ACHN (cell line): ENCODE results near the gene WDR17.

Experiments used
- DNase-seq: peaks from one replicate; pipeline ENCODE4 v3.0.0-alpha.2; 2015
- in situ Hi-C: cut with HindIII; loops from 2 replicates; pipeline ENCODE4 v1.10.0; 2017; ENCODE audit warnings: low sequenced_read_pairs, low pct_ligation_motif_present, low pct_unique_long_range_greater_than_20kb

The WDR17 gene

DNA sequence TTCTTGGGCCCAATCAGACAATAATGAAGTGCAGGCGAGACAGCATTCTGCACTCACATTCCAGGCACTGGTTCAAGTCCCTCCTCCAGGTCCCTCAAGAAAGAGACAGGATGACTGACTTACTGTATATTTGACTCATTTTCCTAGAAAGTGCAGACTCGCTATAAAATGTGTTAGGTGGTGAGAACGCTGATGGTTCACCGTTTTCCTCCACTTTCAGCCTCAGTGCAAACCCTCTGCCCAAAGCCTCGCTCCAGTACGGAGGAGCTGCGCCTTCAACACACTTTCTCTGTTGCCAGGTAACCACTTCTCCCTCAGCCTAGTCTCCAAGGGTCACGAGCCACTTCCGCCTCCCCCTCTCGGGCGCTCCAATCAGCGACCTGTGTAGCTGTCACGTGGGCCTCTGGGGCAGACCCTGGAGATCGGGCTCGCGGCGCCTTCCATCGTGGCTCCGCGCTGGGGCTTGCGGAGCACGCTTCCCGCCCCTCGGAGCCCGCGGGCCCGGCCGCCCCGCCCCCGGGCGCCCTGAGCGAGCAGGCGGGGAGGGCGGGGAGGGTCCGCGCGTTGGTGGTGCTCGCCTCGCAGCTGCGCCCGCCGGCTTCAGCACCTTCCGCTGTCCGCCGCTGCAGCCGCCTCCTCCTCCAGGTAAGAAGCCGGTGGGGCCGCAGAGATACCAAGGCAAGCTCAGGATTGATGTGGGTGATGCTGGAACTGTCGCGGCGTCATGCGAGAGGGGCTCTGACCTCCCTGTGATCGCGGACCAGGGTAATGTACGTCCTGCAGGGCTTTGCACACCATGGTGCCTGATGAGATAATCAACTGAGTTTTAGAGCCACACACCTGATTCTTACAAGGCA is at the start of gene WDR17:
WDR17 (plus strand) TSS at position 407 of the 857 bp plus-strand sequence. CDS start 45,740 bp downstream, outside the sequence.
- in situ Hi-C loops = no loop called here
- DNase-seq = peak; percentile 96

DNA sequence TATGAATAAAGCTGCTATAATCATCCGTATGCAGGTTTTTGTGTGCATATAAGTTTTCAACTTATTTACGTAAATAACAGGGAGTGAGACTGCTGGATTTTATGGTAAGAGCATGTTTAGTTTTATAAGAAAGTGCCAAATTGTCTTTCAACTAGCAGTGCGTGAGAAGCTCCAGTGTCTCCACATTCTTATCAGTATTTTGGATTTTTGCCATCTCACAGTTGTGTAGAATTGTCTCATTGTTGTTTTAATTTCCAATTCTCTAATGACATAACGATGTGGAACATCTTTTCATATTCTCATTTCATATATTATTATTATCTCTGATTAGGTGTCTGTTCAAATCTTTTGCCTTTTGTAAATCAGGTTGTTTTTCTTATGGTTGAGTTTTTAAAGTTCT is 49.0 kb upstream of the WDR17 start:
- no peak for DNase-seq
- in situ Hi-C loops = no loop called here

DNA sequence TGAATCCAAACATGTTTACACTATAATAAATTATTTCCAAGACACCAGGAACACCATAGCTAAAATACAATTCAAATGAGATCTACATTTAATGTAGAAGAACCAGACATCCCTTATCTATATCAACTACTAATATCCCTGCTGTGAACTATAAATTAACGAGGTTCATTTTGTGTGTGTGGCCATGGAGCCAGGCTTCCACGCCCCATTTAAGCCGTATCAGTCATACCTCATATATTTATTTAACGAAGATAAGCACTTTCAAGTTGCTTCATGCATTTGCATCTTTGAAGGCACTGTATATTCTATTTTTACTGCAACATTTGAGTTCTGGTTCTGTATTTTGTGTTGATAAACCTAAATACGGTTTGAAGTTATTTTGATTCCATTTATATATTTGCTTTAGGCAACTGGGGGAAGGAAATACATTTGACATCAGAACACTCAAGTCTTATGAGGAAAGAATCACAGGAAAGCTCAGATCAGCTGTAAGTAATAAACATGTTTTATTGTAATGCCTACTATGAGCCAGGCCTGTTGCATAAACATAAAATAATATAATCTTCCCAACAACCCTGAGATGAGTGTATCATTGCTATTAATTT is 45.1 kb upstream of the WDR17 start:
- in situ Hi-C loops = no loop called here
- no peak for DNase-seq

DNA sequence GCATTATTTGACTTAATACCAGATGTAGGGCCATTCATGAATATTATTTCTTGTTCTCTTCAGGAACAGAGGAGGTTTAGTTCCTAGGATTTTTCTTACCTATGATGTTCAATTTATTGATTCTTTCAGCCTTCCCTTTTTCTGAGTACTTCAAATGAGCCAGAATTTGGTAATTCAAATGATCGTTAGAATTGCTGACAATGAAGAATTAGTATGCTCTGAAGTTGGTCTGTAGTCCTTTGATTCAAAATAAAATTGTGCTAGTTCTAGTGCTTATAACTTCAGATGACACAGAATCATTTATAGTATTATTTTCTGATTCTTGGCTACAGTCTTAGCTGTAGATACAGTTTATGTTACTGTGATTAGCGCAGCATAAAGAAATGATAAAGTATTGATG is 35.2 kb upstream of the WDR17 start:
- no peak for DNase-seq
- in situ Hi-C loops = loop anchor here (25.0 kb wide), 1 partner anchor 307 kb away; no protein-coding TSS in a partner anchor

DNA sequence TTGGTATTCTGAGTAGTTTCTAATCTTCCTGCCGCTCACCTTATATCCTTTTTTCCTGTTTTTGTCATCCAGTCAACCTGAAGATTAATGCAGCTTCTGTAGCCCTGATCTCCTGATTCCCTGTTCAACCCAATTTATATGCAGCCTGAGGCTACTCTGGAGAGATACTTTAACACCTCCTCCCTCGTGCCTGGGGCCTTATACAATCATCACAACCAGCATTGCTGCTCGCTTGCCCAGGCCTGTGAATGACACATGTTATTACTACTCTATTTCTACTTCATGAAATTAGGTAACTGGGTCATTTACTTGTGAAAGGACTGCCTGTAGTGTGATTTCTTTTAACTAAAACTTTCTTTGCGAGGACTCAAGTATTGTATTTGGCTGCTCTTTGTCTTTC is 33.7 kb upstream of the WDR17 start:
- DNase-seq = no peak
- in situ Hi-C loops = loop anchor here (25.0 kb wide), 1 partner anchor 305 kb away; no protein-coding TSS in a partner anchor

DNA sequence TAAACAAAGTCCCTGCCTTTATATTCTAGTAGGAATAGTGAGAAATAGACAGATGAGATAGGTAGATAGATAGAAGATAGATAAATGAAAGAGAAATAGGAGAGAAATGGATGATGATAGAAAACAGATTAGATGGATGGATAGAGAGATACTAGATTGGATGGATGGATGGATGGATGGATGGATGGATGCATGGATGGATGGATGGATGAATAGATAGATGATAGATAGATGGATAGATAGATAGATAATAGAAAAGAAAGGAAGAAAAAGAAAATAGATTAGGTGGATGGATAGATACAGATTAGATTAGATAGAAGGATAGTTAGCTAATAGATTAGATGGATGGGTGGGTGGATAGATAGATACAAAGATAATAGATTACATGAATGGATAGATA is 33.2 kb upstream of the WDR17 start:
- no peak for DNase-seq
- in situ Hi-C loops = loop anchor here (25.0 kb wide), 1 partner anchor 305 kb away; no protein-coding TSS in a partner anchor

DNA sequence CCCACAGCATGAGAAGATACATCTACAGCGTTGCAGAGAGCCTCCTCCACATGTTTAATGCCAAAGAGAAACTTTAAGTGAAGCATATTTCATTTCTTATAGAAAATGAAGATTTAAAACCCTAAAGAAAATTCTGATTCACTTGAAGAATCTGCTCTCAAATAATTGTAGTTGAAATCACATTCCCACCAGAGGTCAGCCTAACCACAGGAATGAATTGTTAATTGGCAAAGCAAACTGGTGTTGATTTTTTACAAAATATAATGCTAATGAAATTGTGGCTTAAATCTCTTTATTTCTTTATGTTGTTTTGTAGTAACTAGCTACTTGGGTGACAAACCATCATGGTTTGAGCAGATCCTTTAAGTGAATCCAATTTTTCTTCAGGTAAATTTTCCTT is 31.1 kb upstream of the WDR17 start:
- DNase-seq = peak; percentile 45
- in situ Hi-C loops = loop anchor here (25.0 kb wide), 1 partner anchor 303 kb away; no protein-coding TSS in a partner anchor

DNA sequence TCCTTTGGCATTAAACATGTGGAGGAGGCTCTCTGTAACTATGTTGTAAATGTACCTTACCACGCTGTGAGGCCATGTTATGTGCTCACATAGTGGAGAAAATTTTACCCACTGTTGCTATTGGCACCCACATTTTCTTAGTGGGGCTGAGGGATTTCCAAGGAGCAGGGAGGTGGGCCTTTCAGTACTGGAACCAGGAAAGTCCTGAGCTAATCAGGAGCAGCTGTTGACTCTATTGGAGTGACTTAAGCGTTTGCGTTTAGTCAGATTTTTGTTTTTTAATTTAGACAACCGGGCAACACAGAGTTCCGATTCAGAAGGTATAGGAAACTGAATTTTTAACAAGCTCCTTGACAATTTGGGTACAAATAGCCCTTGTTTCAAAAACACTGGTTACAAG is 30.7 kb upstream of the WDR17 start:
- in situ Hi-C loops = loop anchor here (25.0 kb wide), 1 partner anchor 302 kb away; no protein-coding TSS in a partner anchor
- no peak for DNase-seq

DNA sequence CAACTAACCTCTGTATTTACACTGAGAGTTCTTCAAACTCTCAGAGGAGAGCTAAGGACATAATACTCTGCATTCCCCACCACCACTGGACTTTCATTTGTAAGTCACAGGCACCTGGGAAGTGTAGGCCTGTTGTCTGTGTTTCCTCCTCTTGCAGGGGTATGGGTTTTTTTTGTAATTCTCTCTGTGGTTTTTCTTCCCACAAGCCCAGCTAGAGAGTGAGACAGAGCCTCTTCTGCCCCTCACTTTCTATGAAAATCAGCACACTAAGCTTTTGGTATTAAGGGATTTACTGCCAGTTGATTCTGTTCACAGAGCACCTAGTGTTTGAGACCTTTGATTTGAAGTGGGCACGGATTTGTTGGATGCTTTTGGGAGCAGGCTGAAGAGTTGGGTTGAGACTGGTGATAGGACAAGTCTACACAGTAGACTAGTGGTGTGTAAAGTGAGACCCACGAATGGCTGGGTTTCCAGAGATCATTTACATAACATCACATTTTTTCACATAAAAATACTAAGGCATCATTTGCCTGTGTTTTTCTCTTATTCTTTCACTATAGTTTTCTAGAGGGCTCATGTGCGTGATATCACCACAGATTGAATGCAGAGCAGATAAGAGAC is 28.9 kb upstream of the WDR17 start:
- no peak for DNase-seq
- in situ Hi-C loops = loop anchor here (25.0 kb wide), 1 partner anchor 301 kb away; no protein-coding TSS in a partner anchor

GRCh38 chr4:176038789-176039188 is 26.9 kb upstream of the WDR17 start:
- no peak for DNase-seq
- in situ Hi-C loops = loop anchor here (25.0 kb wide), 1 partner anchor 299 kb away; no protein-coding TSS in a partner anchor

DNA sequence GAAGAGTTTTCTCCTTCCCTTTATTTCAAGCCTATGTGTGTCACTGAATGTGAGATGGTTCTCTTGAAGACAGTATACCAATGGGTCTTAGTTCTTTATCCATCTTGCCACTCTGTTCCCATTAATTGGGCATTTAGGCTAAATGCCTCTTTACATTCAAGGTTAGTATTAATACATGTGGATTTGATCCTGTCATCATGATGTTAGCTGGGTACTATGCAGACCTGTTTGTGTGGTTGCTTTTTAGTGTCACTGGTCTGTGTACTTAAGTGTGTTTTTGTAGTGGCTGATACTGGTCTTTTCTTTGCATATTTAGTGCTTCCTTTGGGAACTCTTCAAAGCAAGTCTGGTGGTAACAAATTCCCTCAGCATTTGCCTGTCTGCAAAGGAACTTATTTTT is 23.4 kb upstream of the WDR17 start:
- in situ Hi-C loops = loop anchor here (25.0 kb wide), 1 partner anchor 295 kb away; no protein-coding TSS in a partner anchor
- no peak for DNase-seq

DNA sequence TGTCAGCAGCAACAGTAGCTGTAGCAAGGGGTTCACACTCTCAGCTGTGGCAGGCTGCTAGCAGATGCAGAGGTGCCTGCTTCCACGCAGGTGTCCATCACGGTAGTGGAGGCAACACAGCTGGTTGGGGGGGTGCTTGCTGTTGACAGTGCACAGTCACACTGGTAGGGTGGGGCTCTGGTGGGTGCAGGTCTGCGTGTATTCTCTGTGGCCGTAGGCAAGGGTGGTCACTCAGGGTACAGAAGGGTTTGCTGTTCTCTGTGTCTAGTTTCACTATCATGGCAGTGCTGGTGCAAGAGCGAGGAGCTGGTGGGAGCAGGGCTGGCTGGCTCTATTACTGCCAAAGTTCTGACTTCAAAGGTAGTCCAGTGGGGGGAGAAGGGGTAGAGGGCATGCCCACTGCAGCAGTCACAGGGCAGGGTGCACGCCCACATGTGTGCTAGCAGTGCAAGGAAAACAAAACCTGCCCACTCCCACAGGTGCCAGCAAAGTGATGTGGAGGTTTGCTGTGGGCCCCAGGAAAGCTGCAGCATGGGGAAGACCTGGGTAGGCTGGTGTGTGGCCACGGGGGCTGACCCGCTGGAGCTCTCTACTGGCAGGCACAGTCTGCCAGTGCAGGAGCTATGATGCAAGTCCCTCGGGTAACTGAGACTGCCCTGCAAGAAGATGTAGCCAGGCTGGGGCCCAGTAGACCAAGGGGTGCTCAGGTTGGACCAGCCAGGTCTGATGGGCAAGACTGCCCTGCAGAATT is 21.6 kb upstream of the WDR17 start:
- in situ Hi-C loops = loop anchor here (25.0 kb wide), 1 partner anchor 293 kb away; no protein-coding TSS in a partner anchor
- DNase-seq = no peak

- in situ Hi-C loops = loop anchor here (25.0 kb wide), 1 partner anchor 293 kb away; no protein-coding TSS in a partner anchor
- no peak for DNase-seq
Observed at GRCh38 chr4:176044589-176044951, 21.1 kb upstream of the WDR17 start.

DNA sequence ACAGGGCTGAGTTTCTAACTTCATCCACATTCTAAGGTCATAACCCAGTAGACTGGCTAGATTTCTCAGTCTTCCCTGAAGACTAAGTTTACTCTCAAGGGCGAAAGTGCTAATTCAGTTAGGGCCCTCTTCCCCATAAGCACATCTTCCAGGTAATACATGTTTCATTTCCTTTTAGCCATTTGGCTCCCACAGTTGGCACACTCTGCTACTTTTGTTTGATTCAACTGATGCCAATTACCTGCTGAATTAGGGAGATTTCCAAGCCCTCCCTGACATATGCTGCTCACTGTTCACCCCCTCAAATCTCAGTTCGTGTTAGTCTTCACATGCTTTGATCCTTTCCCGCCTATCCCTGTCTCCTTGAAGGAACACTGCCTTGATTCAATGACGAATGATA is 17.0 kb upstream of the WDR17 start:
- in situ Hi-C loops = loop anchor here (25.0 kb wide), 1 partner anchor 289 kb away; no protein-coding TSS in a partner anchor
- no peak for DNase-seq

DNA sequence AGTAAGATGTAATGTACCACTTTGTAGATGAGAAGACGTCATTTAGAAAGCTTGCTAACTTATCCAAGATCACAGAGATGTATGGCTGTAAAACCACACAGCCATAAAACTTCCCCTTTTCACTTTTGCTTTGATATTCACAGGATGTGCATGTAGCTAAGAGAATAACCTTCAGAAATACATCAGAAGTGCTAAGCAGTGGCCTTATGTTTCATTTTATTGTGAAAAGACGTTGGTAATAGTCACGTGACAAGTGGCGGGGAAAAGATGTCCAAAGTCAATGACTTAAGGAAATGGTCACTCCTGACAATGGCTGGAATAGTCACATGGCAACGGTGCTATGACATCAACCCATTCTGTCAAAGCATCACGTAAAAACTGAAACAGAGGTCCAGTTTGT is 12.9 kb upstream of the WDR17 start:
- in situ Hi-C loops = no loop called here
- no peak for DNase-seq

DNA sequence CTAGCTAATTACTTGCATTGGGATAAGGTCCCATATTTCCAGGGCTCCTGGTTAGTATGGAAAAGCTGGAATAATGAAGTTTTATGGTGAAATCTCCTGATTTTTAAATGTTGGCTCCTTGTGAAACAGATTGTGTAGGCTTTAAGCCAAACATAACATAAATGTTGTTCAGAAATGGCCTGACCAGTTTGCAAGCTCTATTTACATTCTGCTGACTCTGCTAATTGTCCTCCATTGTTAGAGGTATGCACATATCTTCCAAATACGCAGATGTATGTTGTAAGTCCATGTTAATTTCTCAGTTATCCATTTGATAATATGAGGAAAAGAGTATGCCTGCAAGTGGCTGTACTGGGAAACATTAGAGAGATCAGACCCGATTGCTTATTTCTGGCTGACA is 11.9 kb upstream of the WDR17 start:
- in situ Hi-C loops = no loop called here
- DNase-seq = no peak

DNA sequence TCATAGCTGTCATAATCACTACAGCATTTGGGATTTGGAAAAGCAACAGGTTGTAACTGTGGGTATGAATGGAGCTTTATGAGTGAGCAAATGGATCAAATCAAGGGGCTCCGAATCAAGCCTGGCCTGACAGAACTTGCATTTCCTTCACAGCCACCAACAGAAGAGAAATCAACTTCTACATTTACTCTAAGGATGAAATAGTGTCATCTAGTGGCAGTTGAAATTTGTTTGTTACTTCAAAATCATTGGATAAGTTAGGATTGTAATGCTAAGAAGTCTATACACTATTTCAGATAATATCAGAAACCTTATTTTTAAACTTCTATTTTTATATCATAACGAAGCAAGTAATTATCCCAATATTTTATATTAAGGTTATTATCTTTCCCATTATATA is 10.7 kb upstream of the WDR17 start:
- in situ Hi-C loops = no loop called here
- peak; percentile 13 for DNase-seq

DNA sequence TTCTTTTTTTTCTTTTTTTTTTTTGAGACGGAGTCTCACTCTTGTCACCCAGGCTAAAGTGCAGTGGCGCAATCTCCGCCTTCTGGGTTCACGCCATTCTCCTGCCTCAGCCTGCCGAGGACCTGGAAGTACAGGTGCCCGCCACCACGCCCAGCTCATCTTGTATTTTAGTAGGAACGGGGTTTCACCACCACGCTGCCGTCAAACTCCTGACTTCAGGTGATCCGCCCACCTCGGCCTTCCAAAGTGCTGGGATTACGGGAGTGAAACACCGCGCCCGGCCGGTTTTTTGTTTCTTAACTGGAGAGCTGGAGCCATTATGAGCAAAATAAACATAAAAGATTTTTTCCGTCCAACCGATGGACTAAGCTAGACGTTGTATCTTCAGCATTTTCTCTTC is 1.9 kb upstream of the WDR17 start:
- in situ Hi-C loops = no loop called here
- no peak for DNase-seq
